ENCODE measurements around the gene TMPRSS9.
"Not testable (repeated sequence)": the region's sequence is repeated elsewhere in the genome, so short reads cannot be mapped to it uniquely, and the experiment has no call there.

TMPRSS9 gene

DNA sequence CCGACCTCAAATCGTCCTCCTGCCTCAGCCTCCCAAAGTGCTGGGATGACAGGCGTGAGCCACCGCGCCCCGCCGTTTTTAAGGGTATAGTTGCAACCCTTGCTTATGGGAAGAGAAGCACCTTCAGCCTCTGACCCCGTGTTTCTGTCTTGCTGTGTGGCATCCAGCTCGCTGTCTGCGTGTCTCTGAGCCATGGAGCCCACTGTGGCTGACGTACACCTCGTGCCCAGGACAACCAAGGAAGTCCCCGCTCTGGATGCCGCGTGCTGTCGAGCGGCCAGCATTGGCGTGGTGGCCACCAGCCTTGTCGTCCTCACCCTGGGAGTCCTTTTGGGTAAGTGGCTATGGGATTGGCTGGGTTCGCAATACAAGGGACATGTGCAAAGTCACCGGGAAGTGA, 29.5 kb downstream of the TMPRSS9 start:
- no peak for TF ChIP-seq CTCF (IDR thresholded peaks at IDR 0.05; ENCODE audit: extremely low read depth, missing control alignments)
- DNase-seq (ENCODE audit: low spot score) = no peak

DNA sequence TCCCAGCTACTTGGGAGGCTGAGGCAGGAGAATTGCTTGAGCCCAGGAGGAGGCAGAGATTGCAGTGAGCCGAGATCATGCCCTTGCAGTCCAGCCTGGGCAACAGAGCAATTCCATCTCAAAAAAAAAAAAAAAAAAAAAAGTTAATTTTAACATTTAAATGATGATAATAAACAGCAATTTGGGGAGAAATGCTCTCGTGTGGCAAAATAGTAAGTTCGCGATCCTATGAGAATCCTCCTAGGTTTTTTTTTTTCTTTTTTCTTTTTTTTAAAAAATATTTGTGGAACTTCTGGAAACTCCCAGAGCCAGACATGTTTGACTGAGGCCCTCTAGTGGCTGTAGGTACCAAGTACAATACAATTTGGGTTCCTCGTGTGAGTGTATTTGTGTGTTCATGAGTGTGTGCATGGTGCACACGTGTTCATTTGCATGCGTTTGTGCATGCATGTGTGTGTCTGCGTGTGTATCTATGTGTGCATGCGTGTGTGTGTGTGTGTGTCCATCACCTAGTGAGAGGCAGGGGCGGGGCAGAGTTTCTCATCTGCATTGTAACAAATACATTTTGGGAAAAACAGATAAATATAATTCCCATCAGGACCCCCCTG, 31.2 kb downstream of the TMPRSS9 start:
- peak; percentile 47 for TF ChIP-seq CTCF (IDR thresholded peaks at IDR 0.05; ENCODE audit: extremely low read depth, missing control alignments)
- peak; percentile 74 for DNase-seq (ENCODE audit: low spot score)

DNA sequence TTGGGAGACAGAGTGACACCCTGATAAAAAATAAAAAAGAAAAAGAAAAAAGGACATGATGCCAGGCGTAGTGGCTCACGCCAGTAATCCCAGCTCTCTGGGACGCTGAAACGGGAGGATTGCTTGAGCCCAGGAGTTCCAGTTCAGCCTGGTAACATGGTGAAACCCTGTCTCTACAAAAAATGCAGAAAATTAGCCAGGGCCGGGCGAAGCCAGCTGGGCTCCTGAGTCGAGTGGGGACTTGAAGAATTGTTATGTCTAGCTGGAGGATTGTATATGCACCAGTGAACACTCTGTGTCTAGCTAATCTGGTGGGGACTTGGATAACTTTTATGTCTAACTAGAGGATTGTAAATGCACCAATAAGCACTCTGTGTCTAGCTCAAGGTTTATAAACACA, 32.3 kb downstream of the TMPRSS9 start:
- DNase-seq (ENCODE audit: low spot score) = no peak
- no peak for TF ChIP-seq CTCF (IDR thresholded peaks at IDR 0.05; ENCODE audit: extremely low read depth, missing control alignments)

- not testable (repeated sequence) for DNase-seq (ENCODE audit: low spot score)
Measured at GRCh38 chr19:2392899-2393298, 32.8 kb downstream of the TMPRSS9 start.

GRCh38 chr19:2394054-2394441, 34.0 kb downstream of the TMPRSS9 start:
- DNase-seq (ENCODE audit: low spot score) = no peak
- no peak for TF ChIP-seq CTCF (IDR thresholded peaks at IDR 0.05; ENCODE audit: extremely low read depth, missing control alignments)

DNA sequence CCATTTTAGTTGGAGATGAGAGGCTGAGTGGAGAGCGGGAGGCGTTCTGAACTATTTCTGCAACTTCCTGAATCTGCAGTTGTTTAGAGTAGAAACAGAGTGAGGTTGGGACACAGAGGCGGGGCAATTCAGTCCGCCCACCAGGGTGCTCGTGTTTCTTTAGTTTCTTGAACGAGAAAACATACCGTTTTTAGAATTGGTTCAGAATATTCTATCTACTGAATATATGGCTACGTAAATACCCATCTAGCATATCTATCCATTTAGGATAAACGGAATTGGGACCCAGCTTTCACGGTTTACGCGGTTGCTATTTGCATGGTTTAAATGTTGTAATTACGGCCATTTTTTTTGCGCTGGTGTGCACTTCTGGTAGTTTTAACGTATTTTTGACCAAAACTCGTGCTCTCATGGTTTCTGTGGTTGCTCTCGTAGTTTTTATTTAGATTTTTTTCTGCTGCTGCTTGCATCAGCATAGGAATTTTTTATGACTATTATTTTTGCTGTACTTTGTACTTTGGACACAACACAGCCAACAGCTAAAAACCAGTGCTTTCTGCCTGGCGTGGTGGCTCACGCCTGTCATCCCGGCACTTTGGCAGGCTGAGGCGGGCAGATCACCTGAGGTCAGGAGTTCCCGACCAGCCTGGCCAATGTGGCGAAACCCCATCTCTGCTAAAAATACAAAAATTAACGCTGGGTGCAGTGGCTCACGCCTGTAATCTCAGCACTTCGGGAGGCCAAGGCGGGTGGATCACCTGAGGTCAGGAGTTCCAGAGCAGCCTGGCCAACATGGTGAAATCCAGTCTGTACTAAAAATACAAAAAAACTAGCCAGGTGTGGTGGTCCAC, 34.6 kb downstream of the TMPRSS9 start:
- DNase-seq (ENCODE audit: low spot score) = peak; percentile 78
- TF ChIP-seq CTCF (IDR thresholded peaks at IDR 0.05; ENCODE audit: extremely low read depth, missing control alignments) = no peak

- DNase-seq (ENCODE audit: low spot score) = not testable (repeated sequence)
Measured at GRCh38 chr19:2395293-2395829, 35.3 kb downstream of the TMPRSS9 start.

DNA sequence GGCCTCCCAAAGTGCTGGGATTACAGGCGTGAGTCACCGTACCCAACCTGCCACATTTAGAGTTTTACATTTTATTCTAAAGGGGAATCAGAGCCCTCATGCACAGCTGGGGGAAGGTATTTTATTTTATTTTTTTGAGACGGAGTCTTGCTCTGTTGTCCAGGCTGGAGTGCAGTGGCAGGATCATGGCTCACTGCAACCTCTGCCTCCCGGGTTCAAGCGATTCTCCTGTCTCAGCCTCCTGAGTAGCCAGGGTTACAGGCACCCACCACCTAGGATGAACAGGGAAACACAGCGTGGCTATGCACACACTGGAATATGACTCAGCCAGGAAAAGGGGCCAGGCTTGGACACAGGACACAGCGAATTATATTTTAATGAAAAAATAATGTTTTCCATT, 37.1 kb downstream of the TMPRSS9 start:
- DNase-seq (ENCODE audit: low spot score) = not testable (repeated sequence)
